MM.1S (cell line): Measurements from ENCODE around the gene SPEF1.

ENCODE experiments used
- DNase-seq: peaks from one replicate; pipeline ENCODE4 v3.0.0-alpha.2; 2015
- H2AFZ ChIP-seq: fragments of 300-600 bp; sonication (generic); 2 replicates; pipeline ENCODE4 v1.6.0; 2016; ENCODE audit warnings: antibody characterized with exemption, low read length
- H3F3A ChIP-seq: fragments of 300-600 bp; sonication (generic); 2 replicates; pipeline ENCODE4 v1.6.1; 2016; ENCODE audit warnings: mild to moderate bottlenecking, antibody characterized with exemption, low read length, moderate library complexity, mixed read lengths; ENCODE audit not compliant: insufficient read depth
- H3K27ac ChIP-seq: fragments of 300-600 bp; sonication (generic); 2 replicates; pipeline ENCODE4 v1.5.1; 2016; ENCODE audit warnings: mild to moderate bottlenecking, low read length
- H3K27me3 ChIP-seq: fragments of 300-600 bp; sonication (generic); replicated peaks from 2 replicates; pipeline ENCODE4 v1.6.0; 2016; ENCODE audit warnings: low read length; ENCODE audit not compliant: insufficient read depth
- H3K36me3 ChIP-seq: fragments of 300-600 bp; sonication (generic); replicated peaks from 2 replicates; pipeline ENCODE4 v1.6.1; 2016; ENCODE audit warnings: mild to moderate bottlenecking, low read length, mixed read lengths; ENCODE audit not compliant: insufficient read depth
- H3K4me1 ChIP-seq: fragments of 300-600 bp; sonication (generic); 2 replicates; pipeline ENCODE4 v1.6.1; 2016; ENCODE audit warnings: low read length, mixed read lengths
- H3K4me2 ChIP-seq: fragments of 300-600 bp; sonication (generic); 2 replicates; pipeline ENCODE4 v1.6.0; 2016; ENCODE audit warnings: low read depth, low read length
- H3K4me3 ChIP-seq: fragments of 300-600 bp; sonication (generic); 2 replicates; pipeline ENCODE4 v1.5.1; 2016; ENCODE audit warnings: low read length, mixed read lengths
- H3K79me2 ChIP-seq: fragments of 300-600 bp; sonication (generic); 2 replicates; pipeline ENCODE4 v1.6.1; 2016; ENCODE audit warnings: mixed run types, low read length, mixed read lengths
- H3K9ac ChIP-seq: fragments of 300-600 bp; sonication (generic); 2 replicates; pipeline ENCODE4 v1.6.1; 2016; ENCODE audit warnings: low read length, mixed read lengths
- H3K9me2 ChIP-seq: fragments of 300-600 bp; sonication (generic); replicated peaks from 2 replicates; pipeline ENCODE4 v1.6.1; 2016; ENCODE audit warnings: mild to moderate bottlenecking, low read length, mixed read lengths; ENCODE audit not compliant: insufficient read depth
- H3K9me3 ChIP-seq: fragments of 300-600 bp; sonication (generic); replicated peaks from 2 replicates; pipeline ENCODE4 v1.6.1; 2016; ENCODE audit warnings: mild to moderate bottlenecking, low read length, mixed read lengths; ENCODE audit not compliant: insufficient read depth
- H4K20me1 ChIP-seq: fragments of 300-600 bp; sonication (generic); 2 replicates; pipeline ENCODE4 v1.6.1; 2016; ENCODE audit warnings: mild to moderate bottlenecking, low read length, moderate library complexity, mixed read lengths; ENCODE audit not compliant: insufficient read depth
- EZH2 ChIP-seq: fragments of 300-600 bp; sonication (generic); optimal IDR thresholded peaks from 2 replicates; pipeline ENCODE3; 2017; ENCODE audit warnings: low read depth, mild to moderate bottlenecking, antibody characterized with exemption, low read length, mixed read lengths
- EZH2phosphoT487 ChIP-seq: fragments of 300-600 bp; sonication (generic); IDR thresholded peaks from 2 replicates; pipeline ENCODE4 v1.6.1; 2018; ENCODE audit warnings: antibody characterized with exemption, low read length
- TF ChIP-seq, protein P1 (sequence below): fragments of 300-600 bp; sonication (generic); IDR thresholded peaks from 2 replicates; pipeline ENCODE4 v1.5.1; 2016; ENCODE audit warnings: antibody characterized with exemption, low read length, mixed read lengths

SPEF1 gene

DNA sequence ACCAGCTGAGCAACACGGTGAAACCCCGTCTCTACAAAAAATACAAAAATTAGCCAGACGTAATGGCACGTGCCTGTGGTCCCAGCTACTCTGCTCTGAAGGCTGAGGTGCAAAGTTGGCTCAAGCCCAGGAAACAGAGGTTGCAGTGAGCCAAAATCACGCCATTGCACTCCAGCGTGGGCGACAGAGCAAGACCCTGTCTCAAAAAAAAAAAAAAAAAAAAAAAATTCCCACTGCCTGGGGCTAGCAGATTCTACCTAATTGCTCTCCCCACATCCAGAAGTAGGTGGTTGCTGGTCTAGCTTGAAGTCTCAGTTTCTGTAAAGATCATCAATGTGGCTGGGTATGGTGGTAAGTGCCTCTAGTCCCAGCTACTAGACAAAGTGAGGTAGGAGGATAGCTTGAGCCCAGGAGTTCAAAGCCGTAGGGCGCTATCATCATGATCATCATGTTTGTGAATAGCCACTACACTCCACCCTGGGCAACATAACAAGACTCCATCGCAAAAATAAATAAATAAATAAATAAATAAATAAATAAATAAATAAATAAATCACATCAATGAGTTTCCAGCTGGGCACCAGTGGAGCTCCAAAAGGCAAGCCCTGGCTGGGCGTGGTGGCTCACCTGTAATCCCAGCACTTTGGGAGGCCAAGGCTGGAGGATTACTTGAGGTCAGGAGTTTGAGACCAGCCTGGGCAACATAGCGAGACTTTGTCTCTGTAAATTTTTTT lies 32.8 kb upstream of the SPEF1 start:
- H4K20me1 ChIP-seq = no peaks in the 10 kb centered on the region
- no peak overlapping the region for H2AFZ ChIP-seq
- H3K4me2 ChIP-seq = no peak overlapping the region
- TF ChIP-seq EZH2 (no peak), EZH2phosphoT487 (no peak)
- TF ChIP-seq, protein P1, sequence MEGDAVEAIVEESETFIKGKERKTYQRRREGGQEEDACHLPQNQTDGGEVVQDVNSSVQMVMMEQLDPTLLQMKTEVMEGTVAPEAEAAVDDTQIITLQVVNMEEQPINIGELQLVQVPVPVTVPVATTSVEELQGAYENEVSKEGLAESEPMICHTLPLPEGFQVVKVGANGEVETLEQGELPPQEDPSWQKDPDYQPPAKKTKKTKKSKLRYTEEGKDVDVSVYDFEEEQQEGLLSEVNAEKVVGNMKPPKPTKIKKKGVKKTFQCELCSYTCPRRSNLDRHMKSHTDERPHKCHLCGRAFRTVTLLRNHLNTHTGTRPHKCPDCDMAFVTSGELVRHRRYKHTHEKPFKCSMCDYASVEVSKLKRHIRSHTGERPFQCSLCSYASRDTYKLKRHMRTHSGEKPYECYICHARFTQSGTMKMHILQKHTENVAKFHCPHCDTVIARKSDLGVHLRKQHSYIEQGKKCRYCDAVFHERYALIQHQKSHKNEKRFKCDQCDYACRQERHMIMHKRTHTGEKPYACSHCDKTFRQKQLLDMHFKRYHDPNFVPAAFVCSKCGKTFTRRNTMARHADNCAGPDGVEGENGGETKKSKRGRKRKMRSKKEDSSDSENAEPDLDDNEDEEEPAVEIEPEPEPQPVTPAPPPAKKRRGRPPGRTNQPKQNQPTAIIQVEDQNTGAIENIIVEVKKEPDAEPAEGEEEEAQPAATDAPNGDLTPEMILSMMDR = no peak
- no peak overlapping the region for H3K27ac ChIP-seq
- H3K9ac ChIP-seq = no peak overlapping the region
- H3K4me3 ChIP-seq = no peak overlapping the region
- H3K9me3 ChIP-seq = no peaks in the 10 kb centered on the region
- 0 out of 2 replicates have a peak, but pooled peaks cover 5% of the 10 kb centered on the region for H3K4me1 ChIP-seq
- DNase-seq = no peak
- H3F3A ChIP-seq = no peaks in the 10 kb centered on the region
- no peaks in the 10 kb centered on the region for H3K79me2 ChIP-seq
- H3K9me2 ChIP-seq = no peaks in the 10 kb centered on the region
- no peaks in the 10 kb centered on the region for H3K36me3 ChIP-seq
- H3K27me3 ChIP-seq = no peaks in the 10 kb centered on the region

DNA sequence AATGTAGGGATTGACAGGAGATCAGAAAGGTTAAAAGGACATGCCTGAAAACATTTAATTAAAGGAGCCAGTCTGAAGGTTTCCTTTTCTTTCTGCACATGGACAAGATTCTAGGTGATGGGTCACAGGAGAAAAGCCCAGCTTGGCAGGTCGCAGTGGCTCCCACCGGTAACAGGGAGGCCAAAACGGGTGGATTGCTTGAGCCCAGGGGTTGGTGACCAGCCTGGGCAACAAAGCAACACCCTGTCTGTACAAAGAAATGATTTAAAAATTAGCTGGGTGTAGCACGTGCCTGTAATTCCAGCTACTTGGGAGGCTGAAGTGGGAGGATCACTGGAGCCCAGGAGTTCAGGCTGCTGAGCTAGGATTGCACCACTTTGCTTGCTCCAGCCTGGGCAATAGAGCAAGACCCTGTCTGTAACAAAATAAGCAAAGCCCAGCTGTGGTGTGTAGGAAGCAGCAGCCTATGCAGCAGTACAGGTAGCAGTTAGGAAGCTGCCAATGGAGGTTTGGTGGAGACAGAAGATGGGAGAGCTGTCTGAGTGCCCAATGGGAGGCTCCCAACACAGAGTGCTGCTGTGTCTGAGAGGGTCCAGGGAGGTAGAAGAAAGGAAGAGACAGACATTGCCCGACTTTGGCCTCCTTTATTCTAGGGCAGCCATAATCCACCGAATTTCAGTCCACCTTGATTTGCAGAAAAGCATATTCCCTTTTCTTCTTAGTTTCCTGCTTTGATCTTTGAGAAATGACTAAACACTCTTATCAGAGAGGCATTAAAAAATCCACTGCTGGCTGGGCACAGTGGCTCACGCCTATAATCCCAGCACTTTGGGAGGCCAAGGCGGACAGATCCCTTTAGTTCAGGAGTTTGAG lies 32.0 kb upstream of the SPEF1 start:
- H3K27me3 ChIP-seq = no peaks in the 10 kb centered on the region
- no peaks in the 10 kb centered on the region for H4K20me1 ChIP-seq
- no peak overlapping the region for H3K27ac ChIP-seq
- H3K4me2 ChIP-seq = no peak overlapping the region
- H3K9ac ChIP-seq = no peak overlapping the region
- TF ChIP-seq EZH2 (no peak), EZH2phosphoT487 (no peak)
- TF ChIP-seq, protein P1 = no peak
- H3K79me2 ChIP-seq = no peaks in the 10 kb centered on the region
- no peaks in the 10 kb centered on the region for H3K9me2 ChIP-seq
- H3F3A ChIP-seq = no peaks in the 10 kb centered on the region
- no peaks in the 10 kb centered on the region for H3K4me1 ChIP-seq
- H3K9me3 ChIP-seq = no peaks in the 10 kb centered on the region
- no peak overlapping the region for H3K4me3 ChIP-seq
- no peaks in the 10 kb centered on the region for H3K36me3 ChIP-seq
- H2AFZ ChIP-seq = no peak overlapping the region
- no peak for DNase-seq

DNA sequence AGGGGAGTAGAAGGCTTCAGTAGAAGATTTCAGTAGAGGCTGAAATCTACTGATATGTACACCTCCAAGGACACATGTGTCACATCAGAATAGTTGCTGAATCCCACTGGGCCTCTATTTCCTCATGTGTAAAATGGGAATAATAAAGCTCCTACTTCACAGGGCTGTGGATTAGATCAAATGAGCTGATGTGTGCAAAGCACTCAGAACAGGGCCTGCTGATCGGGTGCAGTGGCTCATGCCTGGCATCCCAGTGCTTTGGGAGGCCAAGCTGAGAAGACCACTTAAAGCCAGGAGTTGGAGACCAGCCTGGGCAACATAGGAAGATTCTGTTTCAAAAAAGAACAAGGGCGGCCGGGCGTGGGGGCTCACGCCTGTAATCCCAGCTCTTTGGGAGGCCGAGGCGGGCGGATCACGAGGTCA lies 31.0 kb upstream of the SPEF1 start:
- Histone ChIP-seq H4K20me1 (no peaks in the 10 kb centered on the region), H3F3A (no peaks in the 10 kb centered on the region; the same call in 1 of the 2 replicates), H3K4me3 (no peak overlapping the region), H3K9ac (no peak overlapping the region), H3K4me2 (no peak overlapping the region), H2AFZ (no peak overlapping the region), H3K4me1 (no peaks in the 10 kb centered on the region), H3K27ac (no peak overlapping the region), H3K9me3 (no peaks in the 10 kb centered on the region), H3K79me2 (no peaks in the 10 kb centered on the region), H3K27me3 (no peaks in the 10 kb centered on the region), H3K36me3 (no peaks in the 10 kb centered on the region), H3K9me2 (no peaks in the 10 kb centered on the region)
- no peak for DNase-seq
- TF ChIP-seq EZH2 = no peak
- TF ChIP-seq, protein P1 = no peak
- no peak for TF ChIP-seq EZH2phosphoT487
